HG03575 (cell line): ENCODE data around the gene TACC3.

ENCODE experiments used
- ATAC-seq: cut with Tn5 transposase; IDR thresholded peaks from one replicate; pipeline ENCODE4 v1.9.1; 2021; ENCODE audit not compliant: unreplicated experiment, insufficient number of reproducible peaks, low FRiP score; ENCODE audit errors: extremely low read depth

The TACC3 gene

GRCh38 chr4:1740021-1740545 is 18.8 kb downstream of the TACC3 start:
- ATAC-seq = no peak

DNA sequence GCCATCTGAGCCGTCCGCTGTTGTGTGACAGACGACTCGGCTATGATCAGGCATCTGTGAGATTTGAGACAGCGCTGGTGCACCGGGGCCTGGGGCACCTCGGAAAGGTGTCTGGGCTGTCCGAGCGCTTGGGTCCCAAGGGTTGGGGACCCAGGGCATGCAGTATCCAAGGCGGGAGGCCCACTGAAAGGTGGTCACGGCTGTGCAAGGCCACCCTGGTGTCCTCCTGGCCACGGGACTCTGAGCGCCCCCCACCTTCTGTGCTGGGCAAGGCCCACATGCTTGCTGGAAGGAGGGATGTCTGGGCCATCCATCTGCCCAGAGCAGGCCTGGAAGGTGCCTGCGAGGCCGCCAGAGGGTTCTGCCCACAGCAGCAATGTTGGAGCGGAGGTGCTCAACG is 19.9 kb downstream of the TACC3 start:
- ATAC-seq = no peak

DNA sequence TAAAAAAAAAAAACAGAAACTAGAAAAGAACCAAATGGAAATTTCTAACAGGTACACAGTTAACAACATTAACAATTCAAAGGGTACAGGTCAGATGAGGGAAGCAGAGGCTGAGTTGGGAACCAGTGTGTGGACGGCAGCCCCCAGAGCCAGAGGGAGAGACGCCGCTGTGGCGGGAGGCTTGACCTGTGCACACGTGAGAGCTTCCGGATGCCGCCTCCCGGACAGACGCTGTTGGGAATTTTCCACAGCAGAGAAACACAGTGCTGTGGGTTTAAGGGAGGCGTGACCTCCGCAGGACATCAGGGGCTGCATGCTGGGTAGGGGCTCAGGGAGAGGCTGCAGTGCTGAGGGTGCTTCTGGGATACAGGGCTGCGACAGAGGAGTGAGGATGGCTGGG is 22.2 kb downstream of the TACC3 start:
- ATAC-seq = no peak

- no peak for ATAC-seq
Observed at GRCh38 chr4:1743975-1744374, 22.7 kb downstream of the TACC3 start.

GRCh38 chr4:1744552-1744951 is 23.2 kb downstream of the TACC3 start:
- ATAC-seq = no peak

- ATAC-seq = no peak
Observed at GRCh38 chr4:1745165-1745564, 23.8 kb downstream of the TACC3 start.

- no peak for ATAC-seq
Observed at GRCh38 chr4:1745697-1746096, 24.4 kb downstream of the TACC3 start.

DNA sequence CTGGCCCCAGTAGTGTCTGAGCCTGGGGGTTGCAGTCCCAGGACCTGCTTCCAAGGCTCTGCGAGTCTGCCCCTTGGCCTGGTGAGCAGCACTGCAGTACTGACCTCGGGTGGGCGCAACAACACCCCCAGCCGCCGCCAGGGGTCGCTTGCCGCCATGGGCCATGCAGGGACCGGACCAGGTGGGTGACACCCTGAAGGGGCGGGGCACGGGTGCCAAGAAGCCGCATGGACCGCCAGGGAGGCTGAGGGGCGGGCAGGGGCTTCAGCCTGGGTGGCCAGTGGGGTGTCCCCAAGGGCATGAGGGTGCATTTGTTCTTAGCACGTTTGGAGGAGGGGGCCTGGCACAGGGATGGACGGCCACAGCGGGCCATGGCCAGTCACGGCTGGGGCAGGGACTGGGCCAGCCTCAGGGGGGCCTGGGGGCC is 25.0 kb downstream of the TACC3 start:
- ATAC-seq = no peak

DNA sequence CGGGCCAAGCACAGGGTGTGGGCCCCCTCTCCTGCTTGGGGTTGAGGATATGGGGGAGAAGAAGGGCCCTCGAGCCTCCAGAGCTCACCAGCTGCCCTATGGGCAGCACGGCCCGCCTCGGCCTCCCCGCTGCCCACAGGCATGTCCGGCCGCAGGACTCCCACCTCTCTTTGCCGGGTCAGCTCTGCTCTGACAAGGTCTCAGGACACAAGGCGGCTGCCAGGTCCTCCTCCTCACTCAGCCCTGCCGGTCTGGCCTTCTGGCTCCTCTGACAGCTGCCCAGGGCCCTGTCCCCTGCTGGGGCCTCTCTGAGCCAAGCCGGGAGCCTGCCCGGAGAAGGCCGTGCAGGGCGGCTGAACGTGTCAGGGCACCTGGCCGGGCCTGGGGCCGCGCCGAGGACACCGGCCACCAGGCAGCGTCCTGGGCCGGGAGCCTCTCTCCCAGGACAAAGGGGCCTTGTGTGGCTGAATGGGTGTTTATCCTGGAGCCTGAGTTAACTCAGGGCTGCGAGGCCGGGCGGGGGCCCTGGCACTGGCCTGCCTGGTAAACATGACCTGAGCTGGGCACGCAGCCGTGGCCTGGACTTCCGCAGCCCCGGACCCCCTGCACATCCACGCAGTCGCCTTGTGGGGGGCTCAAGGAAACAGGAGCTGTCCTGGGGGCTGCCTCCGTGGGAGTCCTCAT is 25.7 kb downstream of the TACC3 start:
- ATAC-seq = no peak

GRCh38 chr4:1747603-1747967 is 26.3 kb downstream of the TACC3 start:
- ATAC-seq = no peak

DNA sequence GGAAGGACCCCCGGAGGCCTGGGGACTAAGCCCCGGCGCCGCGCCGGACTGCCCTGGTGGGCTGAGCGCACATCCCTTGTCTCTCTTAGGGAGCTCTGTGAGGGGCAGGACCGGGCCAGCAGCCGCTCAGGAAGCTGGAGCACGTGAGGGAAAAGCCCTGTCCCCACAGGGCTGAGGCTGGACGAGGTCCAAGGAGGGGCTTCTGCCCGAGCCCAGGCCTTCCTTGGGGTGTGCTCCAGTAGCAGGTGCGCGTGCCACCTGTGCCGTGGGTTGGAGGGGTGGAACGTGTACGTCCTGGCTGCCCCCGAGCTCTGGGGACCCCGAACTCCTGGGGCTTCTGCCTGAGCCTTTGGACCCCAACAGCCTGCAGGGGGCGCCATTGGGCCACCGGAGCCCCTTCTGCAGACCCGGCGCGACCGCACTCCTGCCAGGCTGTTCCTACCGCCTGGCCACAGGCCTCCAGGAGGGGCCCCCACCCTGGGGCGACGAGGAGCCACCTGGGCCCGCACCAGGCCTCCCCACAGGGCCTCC is 27.2 kb downstream of the TACC3 start:
- no peak for ATAC-seq

DNA sequence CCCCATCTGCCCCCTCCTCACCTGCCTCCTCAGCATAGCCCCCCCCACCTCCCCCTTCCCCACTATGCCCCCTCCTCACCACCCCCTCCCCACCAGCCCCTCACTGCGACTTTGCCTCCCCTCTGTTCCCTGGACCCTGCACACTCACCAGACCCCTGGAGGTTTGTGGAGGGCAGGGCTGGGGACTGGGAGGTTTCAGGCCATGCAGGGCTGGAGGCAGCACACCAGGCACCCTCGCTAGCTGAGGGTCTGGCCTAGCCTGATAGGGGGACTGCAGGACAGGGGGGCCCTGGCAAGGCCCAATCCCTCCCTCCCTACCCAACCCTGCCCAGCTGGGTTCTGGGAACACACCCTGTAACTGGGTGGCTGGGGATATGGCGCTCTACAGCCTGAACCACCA is 28.0 kb downstream of the TACC3 start:
- ATAC-seq = no peak

DNA sequence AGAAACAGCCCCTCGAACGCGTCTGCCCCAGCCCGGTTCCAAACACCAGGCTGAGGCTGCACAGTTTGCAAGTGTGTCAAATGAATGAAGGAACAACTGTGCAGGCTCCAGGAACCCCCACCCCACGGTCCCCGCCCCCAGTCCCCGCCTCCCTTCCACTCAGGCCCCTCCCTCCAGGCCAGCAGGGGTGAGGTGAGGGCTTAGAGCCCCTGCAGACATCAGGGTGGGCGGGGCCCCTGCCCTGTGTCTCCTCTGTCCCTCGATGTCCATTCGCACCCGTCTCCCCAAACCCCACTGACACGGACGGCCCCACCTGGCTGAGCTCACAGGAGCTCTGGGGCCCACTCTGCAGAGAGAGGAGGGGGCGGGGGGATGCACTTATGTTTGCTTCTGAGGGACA is 28.5 kb downstream of the TACC3 start:
- ATAC-seq = no peak

DNA sequence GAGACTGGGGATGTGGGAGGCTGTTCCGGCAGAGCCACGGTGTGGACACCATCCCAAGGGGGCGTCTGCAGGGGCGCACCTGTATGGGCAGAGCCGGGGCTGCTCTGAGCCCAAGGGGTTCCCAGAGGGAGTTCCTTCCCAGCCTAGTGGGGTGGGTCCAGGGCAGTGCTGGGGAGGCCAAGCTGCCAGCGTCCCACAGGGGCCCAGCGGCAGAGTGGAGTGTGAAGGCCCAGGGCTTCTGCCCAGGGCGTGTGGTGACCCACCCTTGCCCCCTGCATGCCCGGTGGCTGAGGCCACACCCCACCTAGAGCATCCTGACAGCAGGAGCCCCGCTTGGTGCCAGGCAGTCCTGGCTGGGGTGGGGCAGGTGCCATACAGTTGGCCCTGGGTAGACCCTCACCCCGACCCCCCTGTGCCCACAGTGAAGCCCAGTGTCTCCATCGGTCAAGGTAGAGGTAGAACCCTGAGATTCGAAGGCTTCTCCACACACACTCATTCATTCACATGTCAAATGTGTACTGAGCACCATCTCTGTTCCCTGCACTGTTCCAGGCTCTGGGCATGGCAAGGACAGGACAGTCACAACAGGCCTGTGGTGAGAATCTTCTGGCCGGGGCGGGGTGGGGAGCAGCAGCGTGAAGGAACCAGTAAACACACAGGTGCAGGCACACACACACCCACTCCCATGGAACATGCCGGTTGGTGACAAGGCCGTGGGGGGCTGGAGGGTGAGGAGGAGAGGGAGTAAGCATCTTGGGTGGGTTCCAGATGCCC is 29.2 kb downstream of the TACC3 start:
- ATAC-seq = no peak

DNA sequence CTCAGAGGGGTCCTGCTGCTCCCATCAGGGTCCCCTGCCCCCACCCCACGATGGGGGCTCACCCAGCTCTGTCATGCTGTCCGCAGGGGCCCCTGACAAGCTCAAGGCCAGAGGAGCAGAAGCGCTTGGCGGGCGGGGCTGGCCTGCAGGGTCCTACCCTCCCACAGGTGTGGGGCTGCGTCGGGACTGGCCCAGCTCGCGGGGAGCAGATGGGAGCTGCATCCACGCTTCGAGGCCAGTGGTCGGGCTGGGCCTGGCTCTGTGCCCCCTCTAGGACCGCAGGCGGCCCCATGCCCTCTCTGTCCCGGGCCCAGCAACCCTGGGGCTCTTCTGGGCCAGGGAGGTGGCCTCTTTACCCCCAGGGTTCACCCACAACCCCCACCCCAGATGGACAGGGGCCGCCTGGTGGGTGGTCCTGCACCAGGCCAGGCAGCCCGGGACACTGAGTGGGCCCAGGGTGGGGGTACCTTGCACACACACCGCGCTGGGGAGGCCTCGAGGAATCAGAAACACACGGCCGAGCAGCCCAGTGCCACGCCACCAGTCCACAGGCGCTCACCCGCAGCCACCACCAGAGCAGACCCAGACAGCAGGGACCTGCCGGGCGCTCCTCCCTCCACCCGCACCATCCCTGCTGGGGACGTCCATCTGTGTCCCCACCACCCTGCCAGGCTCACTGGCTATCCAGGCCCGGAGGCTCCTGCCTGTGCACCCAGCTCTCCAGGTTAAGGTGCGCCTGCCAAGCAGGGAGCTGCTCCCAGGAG is 30.0 kb downstream of the TACC3 start:
- ATAC-seq = no peak

DNA sequence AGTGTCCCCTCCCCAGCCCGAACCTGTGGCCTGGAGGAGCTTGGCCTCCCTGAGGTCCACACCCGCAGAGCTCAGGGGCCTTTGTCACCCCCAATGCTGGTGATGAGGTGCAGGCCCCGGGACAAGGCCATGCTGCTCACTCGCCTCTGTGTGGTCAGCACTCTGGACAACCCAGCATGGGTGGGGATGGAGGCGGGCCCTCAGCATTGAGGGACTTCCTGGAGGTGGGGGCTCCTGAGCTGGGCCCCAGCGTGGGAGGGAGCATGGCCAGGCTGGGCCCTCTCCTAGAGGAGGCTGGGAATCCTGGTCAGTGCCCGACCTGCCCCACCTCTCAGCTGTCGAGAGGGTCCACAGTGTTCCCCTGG is 30.6 kb downstream of the TACC3 start:
- no peak for ATAC-seq

GRCh38 chr4:1752284-1753041 is 31.1 kb downstream of the TACC3 start:
- no peak for ATAC-seq

DNA sequence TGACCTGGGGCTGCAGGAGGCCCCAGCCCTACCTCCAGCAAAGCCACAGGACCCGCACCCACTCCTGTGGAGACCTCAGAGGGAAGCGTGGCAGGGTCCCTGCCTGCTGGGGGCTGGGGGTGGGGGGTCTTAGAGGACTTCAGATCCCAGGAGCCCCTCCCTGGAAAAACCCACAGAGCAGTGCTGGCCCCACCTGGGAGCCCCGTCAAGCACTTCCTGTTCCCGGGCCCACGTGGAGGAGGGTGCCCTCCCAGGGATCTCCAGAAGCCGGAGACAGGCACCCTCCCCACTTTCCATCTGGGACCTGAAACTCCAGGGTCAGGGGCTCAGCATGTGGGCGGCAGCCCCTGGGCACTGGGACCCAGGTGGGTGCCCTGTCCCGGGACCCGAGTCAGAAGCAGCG is 32.0 kb downstream of the TACC3 start:
- ATAC-seq = no peak

- ATAC-seq = no peak
Observed at GRCh38 chr4:1753697-1754311, 32.5 kb downstream of the TACC3 start.
